ENCODE results near the gene ZBTB38. TPM values are rescaled to one million over a fixed set of nuclear protein-coding genes. Genes with fewer than 3 reads are reported as not detected.

Gene ZBTB38
- total RNA-seq, 1 experiment from 2014 or later: 12.3 TPM

DNA sequence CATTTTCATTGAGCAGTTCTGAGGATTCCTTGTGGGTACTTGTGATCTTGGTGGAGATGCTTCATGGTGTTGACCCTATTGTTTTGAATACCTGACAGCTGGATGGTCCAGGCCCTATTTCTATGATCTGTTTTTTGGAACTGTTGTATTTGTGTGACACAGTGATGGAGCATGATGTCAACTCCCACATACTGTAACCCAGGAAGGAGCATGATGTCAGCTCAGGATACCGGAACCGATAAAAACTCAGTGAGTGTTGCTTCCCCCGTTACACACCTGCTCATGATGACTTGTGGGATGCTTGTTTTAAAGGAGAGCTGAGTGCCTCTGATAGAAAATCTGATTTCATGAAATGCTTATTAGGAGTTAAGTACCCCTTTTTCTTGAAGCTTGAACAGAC is 45.1 kb downstream of the ZBTB38 start (continued):
- TF ChIP-seq FOXJ3 (CRISPR knock-in tag; IDR thresholded peaks at IDR 0.05; ENCODE audit: borderline replicate concordance) (no peak), ZNF317 (CRISPR knock-in tag; IDR thresholded peaks at IDR 0.05; ENCODE audit: borderline replicate concordance, low read depth) (no peak), CREM (CRISPR knock-in tag; IDR thresholded peaks at IDR 0.05) (no peak)
- TF ChIP-seq, protein P1, sequence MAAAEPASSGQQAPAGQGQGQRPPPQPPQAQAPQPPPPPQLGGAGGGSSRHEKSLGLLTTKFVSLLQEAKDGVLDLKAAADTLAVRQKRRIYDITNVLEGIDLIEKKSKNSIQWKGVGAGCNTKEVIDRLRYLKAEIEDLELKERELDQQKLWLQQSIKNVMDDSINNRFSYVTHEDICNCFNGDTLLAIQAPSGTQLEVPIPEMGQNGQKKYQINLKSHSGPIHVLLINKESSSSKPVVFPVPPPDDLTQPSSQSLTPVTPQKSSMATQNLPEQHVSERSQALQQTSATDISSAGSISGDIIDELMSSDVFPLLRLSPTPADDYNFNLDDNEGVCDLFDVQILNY (CRISPR knock-in tag; IDR thresholded peaks at IDR 0.05): no peak
- TF ChIP-seq, protein P2, sequence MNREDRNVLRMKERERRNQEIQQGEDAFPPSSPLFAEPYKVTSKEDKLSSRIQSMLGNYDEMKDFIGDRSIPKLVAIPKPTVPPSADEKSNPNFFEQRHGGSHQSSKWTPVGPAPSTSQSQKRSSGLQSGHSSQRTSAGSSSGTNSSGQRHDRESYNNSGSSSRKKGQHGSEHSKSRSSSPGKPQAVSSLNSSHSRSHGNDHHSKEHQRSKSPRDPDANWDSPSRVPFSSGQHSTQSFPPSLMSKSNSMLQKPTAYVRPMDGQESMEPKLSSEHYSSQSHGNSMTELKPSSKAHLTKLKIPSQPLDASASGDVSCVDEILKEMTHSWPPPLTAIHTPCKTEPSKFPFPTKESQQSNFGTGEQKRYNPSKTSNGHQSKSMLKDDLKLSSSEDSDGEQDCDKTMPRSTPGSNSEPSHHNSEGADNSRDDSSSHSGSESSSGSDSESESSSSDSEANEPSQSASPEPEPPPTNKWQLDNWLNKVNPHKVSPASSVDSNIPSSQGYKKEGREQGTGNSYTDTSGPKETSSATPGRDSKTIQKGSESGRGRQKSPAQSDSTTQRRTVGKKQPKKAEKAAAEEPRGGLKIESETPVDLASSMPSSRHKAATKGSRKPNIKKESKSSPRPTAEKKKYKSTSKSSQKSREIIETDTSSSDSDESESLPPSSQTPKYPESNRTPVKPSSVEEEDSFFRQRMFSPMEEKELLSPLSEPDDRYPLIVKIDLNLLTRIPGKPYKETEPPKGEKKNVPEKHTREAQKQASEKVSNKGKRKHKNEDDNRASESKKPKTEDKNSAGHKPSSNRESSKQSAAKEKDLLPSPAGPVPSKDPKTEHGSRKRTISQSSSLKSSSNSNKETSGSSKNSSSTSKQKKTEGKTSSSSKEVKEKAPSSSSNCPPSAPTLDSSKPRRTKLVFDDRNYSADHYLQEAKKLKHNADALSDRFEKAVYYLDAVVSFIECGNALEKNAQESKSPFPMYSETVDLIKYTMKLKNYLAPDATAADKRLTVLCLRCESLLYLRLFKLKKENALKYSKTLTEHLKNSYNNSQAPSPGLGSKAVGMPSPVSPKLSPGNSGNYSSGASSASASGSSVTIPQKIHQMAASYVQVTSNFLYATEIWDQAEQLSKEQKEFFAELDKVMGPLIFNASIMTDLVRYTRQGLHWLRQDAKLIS (CRISPR knock-in tag; IDR thresholded peaks at IDR 0.05; ENCODE audit: borderline replicate concordance): no peak
- TF ChIP-seq, protein P3, sequence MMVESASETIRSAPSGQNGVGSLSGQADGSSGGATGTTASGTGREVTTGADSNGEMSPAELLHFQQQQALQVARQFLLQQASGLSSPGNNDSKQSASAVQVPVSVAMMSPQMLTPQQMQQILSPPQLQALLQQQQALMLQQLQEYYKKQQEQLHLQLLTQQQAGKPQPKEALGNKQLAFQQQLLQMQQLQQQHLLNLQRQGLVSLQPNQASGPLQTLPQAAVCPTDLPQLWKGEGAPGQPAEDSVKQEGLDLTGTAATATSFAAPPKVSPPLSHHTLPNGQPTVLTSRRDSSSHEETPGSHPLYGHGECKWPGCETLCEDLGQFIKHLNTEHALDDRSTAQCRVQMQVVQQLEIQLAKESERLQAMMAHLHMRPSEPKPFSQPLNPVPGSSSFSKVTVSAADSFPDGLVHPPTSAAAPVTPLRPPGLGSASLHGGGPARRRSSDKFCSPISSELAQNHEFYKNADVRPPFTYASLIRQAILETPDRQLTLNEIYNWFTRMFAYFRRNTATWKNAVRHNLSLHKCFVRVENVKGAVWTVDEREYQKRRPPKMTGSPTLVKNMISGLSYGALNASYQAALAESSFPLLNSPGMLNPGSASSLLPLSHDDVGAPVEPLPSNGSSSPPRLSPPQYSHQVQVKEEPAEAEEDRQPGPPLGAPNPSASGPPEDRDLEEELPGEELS (CRISPR knock-in tag; IDR thresholded peaks at IDR 0.05): no peak

DNA sequence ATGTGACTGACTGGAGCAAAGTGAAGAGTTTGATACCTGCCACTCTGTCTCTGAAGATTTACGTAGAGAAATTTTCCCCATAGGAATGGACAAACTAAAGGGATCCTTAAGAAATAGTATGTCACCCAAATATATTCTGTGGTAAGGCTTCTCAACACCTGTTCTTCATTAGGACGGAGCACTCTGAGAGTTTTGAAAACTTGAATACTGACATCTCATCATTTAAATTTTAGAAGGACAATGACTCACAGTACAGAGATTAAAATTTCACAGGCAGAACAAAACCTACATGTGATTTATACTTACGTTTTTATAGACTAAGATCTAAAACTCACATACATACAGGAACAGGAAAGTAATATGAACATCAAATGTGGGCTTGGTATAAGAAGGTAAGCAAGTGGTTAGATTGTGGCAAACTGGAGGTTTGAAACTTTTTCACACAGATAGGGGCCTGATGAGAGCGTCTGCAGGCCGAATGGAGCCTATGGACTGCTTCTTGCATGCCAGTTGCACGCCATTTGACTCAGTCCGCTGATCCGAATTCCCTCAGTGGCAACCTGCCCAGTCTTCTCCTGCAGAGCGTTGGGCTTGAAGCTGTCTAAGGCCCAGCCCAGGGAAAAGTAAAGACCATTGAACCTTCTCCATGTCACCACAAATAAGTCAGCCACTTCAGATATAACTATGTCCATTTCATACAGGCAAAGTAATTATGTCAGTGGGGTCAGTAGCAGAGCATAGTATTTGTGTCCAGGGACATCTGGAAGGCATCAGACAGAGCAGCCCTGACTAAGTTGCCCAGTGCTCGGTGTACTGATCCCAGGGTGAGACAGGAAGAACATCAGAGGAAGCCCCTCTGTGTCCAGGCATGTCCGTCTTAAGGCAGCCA is 45.7 kb downstream of the ZBTB38 start:
- H3K27me3 Mint-ChIP-seq (ENCODE audit: low read depth): peaks cover 17% of the 10 kb centered on the region
- H3K27ac Mint-ChIP-seq: no peak overlapping the region
- peaks cover 3% of the 10 kb centered on the region; the same call in 1 of the 2 replicates for H3K9me3 Mint-ChIP-seq
- CTCF ChIA-PET: interaction anchor here (3.6 kb wide), 1 partner anchor 106 kb away, joined by 14 read pairs; no protein-coding TSS in a partner anchor
- POLR2A ChIA-PET: no interaction called here
- H3K4me1 Mint-ChIP-seq: peaks cover 29% of the 10 kb centered on the region
- no peak for ATAC-seq
- H3K36me3 Mint-ChIP-seq: no peaks in the 10 kb centered on the region
- H3K4me3 Mint-ChIP-seq: no peak overlapping the region
- no peak for DNase-seq (ENCODE audit: low spot score)
- TF ChIP-seq ZNF232 (CRISPR knock-in tag; IDR thresholded peaks at IDR 0.05) (no peak), ZNF671 (CRISPR knock-in tag; IDR thresholded peaks at IDR 0.05) (no peak), NFE2L1 (CRISPR knock-in tag; IDR thresholded peaks at IDR 0.05) (no peak), TEAD4 (CRISPR knock-in tag; IDR thresholded peaks at IDR 0.05) (no peak)
- TF ChIP-seq, protein P4, sequence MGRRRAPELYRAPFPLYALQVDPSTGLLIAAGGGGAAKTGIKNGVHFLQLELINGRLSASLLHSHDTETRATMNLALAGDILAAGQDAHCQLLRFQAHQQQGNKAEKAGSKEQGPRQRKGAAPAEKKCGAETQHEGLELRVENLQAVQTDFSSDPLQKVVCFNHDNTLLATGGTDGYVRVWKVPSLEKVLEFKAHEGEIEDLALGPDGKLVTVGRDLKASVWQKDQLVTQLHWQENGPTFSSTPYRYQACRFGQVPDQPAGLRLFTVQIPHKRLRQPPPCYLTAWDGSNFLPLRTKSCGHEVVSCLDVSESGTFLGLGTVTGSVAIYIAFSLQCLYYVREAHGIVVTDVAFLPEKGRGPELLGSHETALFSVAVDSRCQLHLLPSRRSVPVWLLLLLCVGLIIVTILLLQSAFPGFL (CRISPR knock-in tag; IDR thresholded peaks at IDR 0.05; ENCODE audit: borderline replicate concordance): no peak
- TF ChIP-seq, protein P5, sequence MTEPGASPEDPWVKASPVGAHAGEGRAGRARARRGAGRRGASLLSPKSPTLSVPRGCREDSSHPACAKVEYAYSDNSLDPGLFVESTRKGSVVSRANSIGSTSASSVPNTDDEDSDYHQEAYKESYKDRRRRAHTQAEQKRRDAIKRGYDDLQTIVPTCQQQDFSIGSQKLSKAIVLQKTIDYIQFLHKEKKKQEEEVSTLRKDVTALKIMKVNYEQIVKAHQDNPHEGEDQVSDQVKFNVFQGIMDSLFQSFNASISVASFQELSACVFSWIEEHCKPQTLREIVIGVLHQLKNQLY (CRISPR knock-in tag; IDR thresholded peaks at IDR 0.05): no peak
- TF ChIP-seq, protein P6, sequence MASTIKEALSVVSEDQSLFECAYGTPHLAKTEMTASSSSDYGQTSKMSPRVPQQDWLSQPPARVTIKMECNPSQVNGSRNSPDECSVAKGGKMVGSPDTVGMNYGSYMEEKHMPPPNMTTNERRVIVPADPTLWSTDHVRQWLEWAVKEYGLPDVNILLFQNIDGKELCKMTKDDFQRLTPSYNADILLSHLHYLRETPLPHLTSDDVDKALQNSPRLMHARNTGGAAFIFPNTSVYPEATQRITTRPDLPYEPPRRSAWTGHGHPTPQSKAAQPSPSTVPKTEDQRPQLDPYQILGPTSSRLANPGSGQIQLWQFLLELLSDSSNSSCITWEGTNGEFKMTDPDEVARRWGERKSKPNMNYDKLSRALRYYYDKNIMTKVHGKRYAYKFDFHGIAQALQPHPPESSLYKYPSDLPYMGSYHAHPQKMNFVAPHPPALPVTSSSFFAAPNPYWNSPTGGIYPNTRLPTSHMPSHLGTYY (CRISPR knock-in tag; IDR thresholded peaks at IDR 0.05): no peak
